IPS DF 6.9 (cell line): ENCODE measurements around the gene ULK3.

ENCODE experiments used
- DNase-seq: peaks from one replicate; pipeline ENCODE4 v3.0.0-alpha.2; 2013; ENCODE audit warnings: low read depth, low spot score
- H3K27ac ChIP-seq: one replicate; pipeline ENCODE4 v1.5.1; 2013; ENCODE audit warnings: low read length, control low read depth
- H3K27me3 ChIP-seq: 2 replicates; pipeline ENCODE4 v1.6.1; 2013; ENCODE audit warnings: mild to moderate bottlenecking, low read length; ENCODE audit not compliant: control insufficient read depth, insufficient read depth
- H3K36me3 ChIP-seq: 2 replicates; pipeline ENCODE4 v1.6.1; 2013; ENCODE audit warnings: low read length; ENCODE audit not compliant: control insufficient read depth, insufficient read depth
- H3K4me1 ChIP-seq: 2 replicates; pipeline ENCODE4 v1.6.1; 2013; ENCODE audit warnings: low read length; ENCODE audit not compliant: control insufficient read depth, insufficient read depth
- H3K4me3 ChIP-seq: 2 replicates; pipeline ENCODE4 v1.5.1; 2013; ENCODE audit warnings: mild to moderate bottlenecking, low read length
- H3K9me3 ChIP-seq: 2 replicates; pipeline ENCODE4 v1.6.1; 2013; ENCODE audit warnings: low read length, inconsistent platforms; ENCODE audit not compliant: control insufficient read depth, insufficient read depth
- WGBS: extraction: QIAGEN DNeasy Blood & Tissue Kit; methylation state at CpG from one replicate; pipeline ENCODE4 v1.1.7; 2013; ENCODE audit warnings: mixed read lengths, missing lambda C conversion rate; ENCODE audit not compliant: insufficient read length, insufficient coverage; 5-methylcytosine and 5-hydroxymethylcytosine counted together

Gene ULK3

GRCh38 chr15:74868059-74868458 is 25.1 kb upstream of the ULK3 start:
- Histone ChIP-seq H3K9me3 (no peaks in the 10 kb centered on the region), H3K36me3 (no peaks in the 10 kb centered on the region; the same call in 1 of the 2 replicates), H3K27me3 (no peaks in the 10 kb centered on the region), H3K27ac (no peak overlapping the region), H3K4me1 (no peaks in the 10 kb centered on the region), H3K4me3 (no peak overlapping the region)
- WGBS = no CpG with 5 or more reads among the region's 6 CpGs
- DNase-seq = no peak

GRCh38 chr15:74867466-74868038 is 24.6 kb upstream of the ULK3 start:
- no peaks in the 10 kb centered on the region for H3K4me1 ChIP-seq
- no peak overlapping the region for H3K27ac ChIP-seq
- H3K9me3 ChIP-seq = no peaks in the 10 kb centered on the region
- H3K27me3 ChIP-seq = no peaks in the 10 kb centered on the region
- H3K4me3 ChIP-seq = no peak overlapping the region
- no CpG with 5 or more reads among the region's 1 CpG for WGBS
- DNase-seq = no peak
- no peaks in the 10 kb centered on the region; the same call in 1 of the 2 replicates for H3K36me3 ChIP-seq

- no peaks in the 10 kb centered on the region; the same call in 1 of the 2 replicates for H3K36me3 ChIP-seq
- no peak overlapping the region for H3K4me3 ChIP-seq
- no peaks in the 10 kb centered on the region for H3K9me3 ChIP-seq
- WGBS = no CpG with 5 or more reads among the region's 6 CpGs
- H3K27ac ChIP-seq = no peak overlapping the region
- H3K4me1 ChIP-seq = no peaks in the 10 kb centered on the region
- H3K27me3 ChIP-seq = no peaks in the 10 kb centered on the region
- no peak for DNase-seq
Observed at GRCh38 chr15:74866090-74866489, 23.1 kb upstream of the ULK3 start.

- Histone ChIP-seq H3K27me3 (no peaks in the 10 kb centered on the region), H3K27ac (no peak overlapping the region), H3K4me1 (no peaks in the 10 kb centered on the region), H3K36me3 (no peaks in the 10 kb centered on the region; the same call in 1 of the 2 replicates), H3K4me3 (no peak overlapping the region), H3K9me3 (no peaks in the 10 kb centered on the region)
- DNase-seq = no peak
- no CpG with 5 or more reads among the region's 2 CpGs for WGBS
Observed at GRCh38 chr15:74865316-74865715, 22.4 kb upstream of the ULK3 start.

GRCh38 chr15:74864296-74864695 is 21.3 kb upstream of the ULK3 start:
- no peaks in the 10 kb centered on the region for H3K27me3 ChIP-seq
- no peak overlapping the region for H3K4me3 ChIP-seq
- no peak for DNase-seq
- H3K36me3 ChIP-seq = no peaks in the 10 kb centered on the region; the same call in 1 of the 2 replicates
- H3K4me1 ChIP-seq = no peaks in the 10 kb centered on the region
- no CpG with 5 or more reads among the region's 6 CpGs for WGBS
- H3K27ac ChIP-seq = no peak overlapping the region
- H3K9me3 ChIP-seq = no peaks in the 10 kb centered on the region

GRCh38 chr15:74863239-74864056 is 20.5 kb upstream of the ULK3 start:
- Histone ChIP-seq H3K4me3 (no peak overlapping the region), H3K36me3 (no peaks in the 10 kb centered on the region; the same call in 1 of the 2 replicates), H3K4me1 (no peaks in the 10 kb centered on the region), H3K27me3 (no peaks in the 10 kb centered on the region), H3K9me3 (no peaks in the 10 kb centered on the region), H3K27ac (no peak overlapping the region)
- no peak for DNase-seq
- no CpG with 5 or more reads among the region's 11 CpGs for WGBS

- Histone ChIP-seq H3K4me1 (no peaks in the 10 kb centered on the region), H3K27ac (no peak overlapping the region), H3K27me3 (no peaks in the 10 kb centered on the region), H3K36me3 (0 out of 2 replicates have a peak, but pooled peaks cover 2% of the 10 kb centered on the region), H3K9me3 (no peaks in the 10 kb centered on the region), H3K4me3 (no peak overlapping the region)
- DNase-seq = no peak
- WGBS = no CpG with 5 or more reads among the region's 4 CpGs
Observed at GRCh38 chr15:74858369-74858740, 15.4 kb upstream of the ULK3 start.

- no CpG with 5 or more reads among the region's 9 CpGs for WGBS
- H3K27ac ChIP-seq = no peak overlapping the region
- no peaks in the 10 kb centered on the region for H3K4me1 ChIP-seq
- no peak overlapping the region for H3K4me3 ChIP-seq
- no peaks in the 10 kb centered on the region for H3K27me3 ChIP-seq
- DNase-seq = no peak
- no peaks in the 10 kb centered on the region for H3K9me3 ChIP-seq
- H3K36me3 ChIP-seq = peaks cover 6% of the 10 kb centered on the region; the same call in 1 of the 2 replicates
Observed at GRCh38 chr15:74857671-74858368, 14.9 kb upstream of the ULK3 start.

GRCh38 chr15:74857082-74857655 is 14.2 kb upstream of the ULK3 start:
- no peaks in the 10 kb centered on the region for H3K9me3 ChIP-seq
- no peaks in the 10 kb centered on the region for H3K4me1 ChIP-seq
- no CpG with 5 or more reads among the region's 5 CpGs for whole genome bisulfite sequencing
- H3K27me3 ChIP-seq = no peaks in the 10 kb centered on the region
- H3K36me3 ChIP-seq = peaks cover 6% of the 10 kb centered on the region; the same call in 1 of the 2 replicates
- H3K4me3 ChIP-seq = no peak overlapping the region
- no peak for DNase-seq
- H3K27ac ChIP-seq = no peak overlapping the region

- Histone ChIP-seq H3K27me3 (no peaks in the 10 kb centered on the region), H3K4me3 (no peak overlapping the region), H3K9me3 (no peaks in the 10 kb centered on the region), H3K36me3 (peaks cover 12% of the 10 kb centered on the region), H3K4me1 (no peaks in the 10 kb centered on the region), H3K27ac (no peak overlapping the region)
- no peak for DNase-seq
- no CpG with 5 or more reads among the region's 1 CpG for WGBS
Observed at GRCh38 chr15:74856537-74856936, 13.6 kb upstream of the ULK3 start.
